ENCODE results near the gene IL12RB2. TPM values are rescaled to one million over a fixed set of nuclear protein-coding genes. Genes with fewer than 3 reads are reported as not detected.

The IL12RB2 gene
- total and polyA plus RNA-seq, 3 experiments from 2014 or later = 6.8 to 35.1 (median 32.8) TPM

DNA sequence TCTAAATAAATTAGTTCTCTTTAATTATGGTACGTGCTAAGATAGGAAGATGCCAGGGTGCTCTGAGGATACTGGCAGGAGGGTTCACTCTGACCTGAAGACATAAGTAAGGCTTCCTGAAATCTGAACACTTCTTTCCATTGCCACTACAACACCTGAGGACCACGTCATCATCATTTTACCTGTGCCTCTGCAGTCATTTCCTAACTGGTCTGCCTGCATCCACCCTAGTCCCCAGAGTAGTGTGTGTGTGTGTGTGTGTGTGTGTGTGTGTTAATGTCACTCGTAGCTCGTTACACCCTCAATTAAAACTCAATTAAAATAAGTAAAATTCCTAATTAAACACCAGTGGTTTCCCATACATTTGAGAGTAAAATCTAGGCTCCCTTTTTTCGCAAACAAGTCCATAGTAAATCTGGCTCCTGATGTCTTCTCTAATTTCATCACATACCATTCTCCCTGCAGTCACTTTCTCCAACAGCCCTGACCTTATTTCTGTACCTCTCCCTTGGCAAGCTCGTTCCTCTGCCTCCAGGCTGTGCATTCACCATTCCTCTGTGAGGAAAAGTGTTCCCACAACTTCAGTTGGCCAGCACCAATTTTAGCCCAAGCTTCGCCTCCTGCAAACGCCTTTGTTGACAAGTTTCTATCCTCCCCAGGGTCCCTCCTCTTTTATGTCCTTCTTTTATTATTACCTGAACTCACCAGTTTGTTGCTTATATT is 8.7 kb downstream of the IL12RB2 start:
- Mint-ChIP-seq H3K4me3 (no peak overlapping the region), H3K4me1 (peaks cover 4 to 18% (median 8%) of the 10 kb centered on the region in 3 donors), H3K27ac (no peak overlapping the region), H3K27me3 (no peaks in the 10 kb centered on the region), H3K36me3 (no peaks in the 10 kb centered on the region), H3K9me3 (peaks cover 0 to 2% (median 0%) of the 10 kb centered on the region in 5 donors)
- H3K4me3 ChIP-seq (ENCODE audit: low read length) = no peak overlapping the region
- DNase-seq = no peak
- H3K9me3 ChIP-seq (ENCODE audit: low read length) = no peaks in the 10 kb centered on the region
- ChIA-PET CTCF (interaction anchor here (1.4 kb wide), 1 partner anchor 32 kb away, joined by 3 read pairs; no protein-coding TSS in a partner anchor), POLR2A (no interaction called here)
- no peak overlapping the region for H3K27ac ChIP-seq (ENCODE audit: low read depth, low read length)
- no peaks in the 10 kb centered on the region for H3K4me1 ChIP-seq (ENCODE audit: insufficient read depth, low read length)
- H3K36me3 ChIP-seq (ENCODE audit: insufficient read depth, low read length) = no peaks in the 10 kb centered on the region
- H3K27me3 ChIP-seq (ENCODE audit: insufficient read depth, low read length, poor library complexity, severe bottlenecking) = no peaks in the 10 kb centered on the region

DNA sequence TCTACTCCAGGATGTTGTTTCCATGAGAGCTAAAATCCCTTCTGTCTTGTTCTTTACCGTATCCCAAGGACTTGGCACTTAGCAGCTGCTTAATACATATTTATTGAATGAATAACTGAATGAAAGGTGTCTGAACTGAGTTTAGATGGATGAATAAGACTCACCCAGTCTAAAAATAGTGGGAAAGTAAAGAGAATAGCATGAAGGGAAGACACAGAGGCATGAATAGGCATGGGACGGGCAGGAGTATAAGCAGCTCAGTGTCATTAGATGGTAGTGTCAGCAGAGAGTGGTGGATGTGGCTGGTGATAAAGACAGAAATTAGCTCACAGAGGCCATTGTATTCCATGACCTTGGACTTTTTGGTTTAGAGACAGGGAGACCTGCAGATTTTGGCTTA is 9.2 kb downstream of the IL12RB2 start:
- Histone ChIP-seq H3K4me1 (ENCODE audit: insufficient read depth, low read length) (no peaks in the 10 kb centered on the region), H3K4me3 (ENCODE audit: low read length) (no peak overlapping the region), H3K9me3 (ENCODE audit: low read length) (no peaks in the 10 kb centered on the region), H3K27ac (ENCODE audit: low read depth, low read length) (no peak overlapping the region), H3K36me3 (ENCODE audit: insufficient read depth, low read length) (no peaks in the 10 kb centered on the region), H3K27me3 (ENCODE audit: insufficient read depth, low read length, poor library complexity, severe bottlenecking) (no peaks in the 10 kb centered on the region)
- peaks cover 0 to 5% of the 10 kb centered on the region in 2 donors for H3K27me3 Mint-ChIP-seq
- DNase-seq = no peak
- H3K4me3 Mint-ChIP-seq = no peak overlapping the region
- POLR2A ChIA-PET = no interaction called here
- no peak overlapping the region for H3K27ac Mint-ChIP-seq
- H3K36me3 Mint-ChIP-seq = no peaks in the 10 kb centered on the region
- CTCF ChIA-PET = interaction anchor here (1.4 kb wide), 1 partner anchor 32 kb away, joined by 3 read pairs; no protein-coding TSS in a partner anchor
- H3K9me3 Mint-ChIP-seq = peaks cover 0 to 2% (median 0%) of the 10 kb centered on the region in 5 donors
- peaks cover 4 to 22% (median 8%) of the 10 kb centered on the region in 3 donors for H3K4me1 Mint-ChIP-seq

DNA sequence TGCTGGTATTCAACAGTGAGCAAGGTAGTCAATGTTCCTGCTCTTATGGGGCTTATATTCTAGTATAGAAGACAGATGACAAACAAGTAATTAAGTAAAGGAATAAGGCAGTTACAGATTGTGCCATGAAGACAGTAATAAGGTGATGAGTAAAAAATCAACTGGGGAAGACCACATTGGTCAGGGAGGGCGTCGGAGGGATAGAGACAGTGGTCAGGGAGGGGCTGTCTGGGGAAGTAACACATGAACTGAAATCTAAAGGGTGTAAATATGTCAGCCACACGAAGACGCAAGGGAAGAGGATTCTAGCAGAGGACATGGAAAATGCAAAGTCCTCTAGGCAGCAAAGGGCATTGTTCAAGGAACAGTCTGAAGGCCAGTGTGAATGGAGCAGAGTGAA is 10.1 kb downstream of the IL12RB2 start:
- Mint-ChIP-seq H3K27me3 (peaks cover 0 to 9% of the 10 kb centered on the region in 2 donors), H3K27ac (no peak overlapping the region), H3K4me1 (peaks cover 4 to 23% (median 8%) of the 10 kb centered on the region in 3 donors), H3K4me3 (no peak overlapping the region), H3K36me3 (no peaks in the 10 kb centered on the region), H3K9me3 (no peaks in the 10 kb centered on the region)
- Histone ChIP-seq H3K9me3 (ENCODE audit: low read length) (no peaks in the 10 kb centered on the region), H3K27me3 (ENCODE audit: insufficient read depth, low read length, poor library complexity, severe bottlenecking) (no peaks in the 10 kb centered on the region), H3K4me1 (ENCODE audit: insufficient read depth, low read length) (no peaks in the 10 kb centered on the region), H3K36me3 (ENCODE audit: insufficient read depth, low read length) (no peaks in the 10 kb centered on the region), H3K4me3 (ENCODE audit: low read length) (no peak overlapping the region), H3K27ac (ENCODE audit: low read depth, low read length) (no peak overlapping the region)
- DNase-seq = no peak
- ChIA-PET CTCF (no interaction called here), POLR2A (no interaction called here)

DNA sequence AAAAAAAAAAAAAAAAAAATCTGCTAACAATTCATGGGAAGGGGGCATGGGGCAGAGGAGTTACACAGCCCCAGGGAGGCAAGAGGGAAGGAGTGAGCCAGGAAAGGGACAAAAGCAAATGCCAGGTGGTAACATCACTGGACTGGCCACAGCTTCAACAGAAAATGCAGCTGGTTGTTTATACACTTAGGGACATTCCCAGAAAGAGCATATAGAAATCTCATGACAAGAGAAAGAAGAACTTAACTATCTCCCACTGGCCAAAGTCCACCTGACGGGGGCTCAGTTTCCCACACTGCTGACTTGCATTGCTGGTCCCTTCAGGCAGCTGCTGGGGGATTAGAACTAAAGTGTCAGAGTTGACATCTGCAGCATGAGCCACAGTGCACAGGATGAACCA is 14.8 kb downstream of the IL12RB2 start:
- no peak for DNase-seq
- Mint-ChIP-seq H3K9me3 (no peaks in the 10 kb centered on the region), H3K4me1 (peaks cover 0 to 5% (median 0%) of the 10 kb centered on the region in 3 donors), H3K4me3 (no peak overlapping the region), H3K27me3 (peaks cover 2 to 12% of the 10 kb centered on the region in 2 donors), H3K36me3 (peaks cover 0 to 1% (median 0%) of the 10 kb centered on the region in 3 donors), H3K27ac (peak overlapping the region in 2 of 8 donors; percentile 48 to 95)
- ChIA-PET CTCF (interaction anchor here (0.7 kb wide), 1 partner anchor 12 kb away, joined by 3 read pairs; no protein-coding TSS in a partner anchor), POLR2A (no interaction called here)
- H3K4me3 ChIP-seq (ENCODE audit: low read length) = no peak overlapping the region
- H3K4me1 ChIP-seq (ENCODE audit: insufficient read depth, low read length) = no peaks in the 10 kb centered on the region
- no peak overlapping the region for H3K27ac ChIP-seq (ENCODE audit: low read depth, low read length)
- H3K9me3 ChIP-seq (ENCODE audit: low read length) = no peaks in the 10 kb centered on the region
- no peaks in the 10 kb centered on the region for H3K27me3 ChIP-seq (ENCODE audit: insufficient read depth, low read length, poor library complexity, severe bottlenecking)
- H3K36me3 ChIP-seq (ENCODE audit: insufficient read depth, low read length) = no peaks in the 10 kb centered on the region

DNA sequence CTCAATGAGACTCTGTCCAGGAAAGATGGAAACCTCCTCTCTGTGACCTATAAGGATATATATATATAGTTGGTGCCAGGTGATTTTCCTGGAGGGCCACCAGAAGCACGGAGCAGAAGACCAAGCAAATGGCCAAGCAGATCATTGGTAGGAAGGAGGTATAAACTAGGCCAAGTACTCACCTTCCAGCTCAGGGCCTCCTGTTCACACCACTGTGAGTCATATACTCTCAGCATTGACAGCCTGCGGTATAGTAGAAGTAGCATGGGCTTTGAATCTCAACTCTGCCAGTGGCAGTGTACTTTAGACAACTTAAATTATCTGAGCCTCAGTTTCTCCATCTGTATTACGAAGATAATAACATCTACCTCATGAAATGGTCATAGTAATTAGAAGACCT is 15.4 kb downstream of the IL12RB2 start:
- Mint-ChIP-seq H3K4me1 (peaks cover 0 to 5% (median 0%) of the 10 kb centered on the region in 3 donors), H3K9me3 (no peaks in the 10 kb centered on the region), H3K27me3 (peaks cover 2 to 12% of the 10 kb centered on the region in 2 donors), H3K36me3 (peaks cover 0 to 4% (median 0%) of the 10 kb centered on the region in 3 donors), H3K27ac (peak overlapping the region in 7 of 8 donors; percentile 3 to 74 (median 52)), H3K4me3 (peak overlapping the region in 1 of 7 donors; percentile 55)
- no peaks in the 10 kb centered on the region for H3K4me1 ChIP-seq (ENCODE audit: insufficient read depth, low read length)
- H3K27ac ChIP-seq (ENCODE audit: low read depth, low read length) = no peak overlapping the region
- H3K9me3 ChIP-seq (ENCODE audit: low read length) = no peaks in the 10 kb centered on the region
- no peak overlapping the region for H3K4me3 ChIP-seq (ENCODE audit: low read length)
- no peaks in the 10 kb centered on the region for H3K27me3 ChIP-seq (ENCODE audit: insufficient read depth, low read length, poor library complexity, severe bottlenecking)
- ChIA-PET CTCF (interaction anchor here (0.7 kb wide), 1 partner anchor 12 kb away, joined by 3 read pairs; no protein-coding TSS in a partner anchor), POLR2A (no interaction called here)
- peak in 1 of 5 donors; percentile 6 for DNase-seq
- no peaks in the 10 kb centered on the region for H3K36me3 ChIP-seq (ENCODE audit: insufficient read depth, low read length)

DNA sequence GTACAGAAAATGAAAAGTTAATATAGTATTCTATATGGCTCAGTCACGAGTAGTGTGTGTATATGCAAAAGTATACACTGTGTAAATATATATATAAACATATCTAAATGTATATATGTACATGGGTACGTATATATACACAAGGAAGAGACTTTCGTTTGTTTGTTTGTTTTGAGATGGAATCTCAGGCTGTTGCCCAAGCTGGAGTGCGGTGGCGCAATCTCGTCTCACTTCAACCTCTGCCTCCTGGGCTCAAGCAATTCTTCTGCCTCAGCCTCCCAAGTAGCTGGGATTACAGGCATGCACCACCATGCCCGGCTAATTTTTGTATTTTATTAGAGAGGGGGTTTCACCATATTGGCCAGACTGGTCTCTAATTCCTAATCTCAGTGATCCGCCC is 16.4 kb downstream of the IL12RB2 start:
- no peak for DNase-seq
- no peak overlapping the region for H3K4me3 ChIP-seq (ENCODE audit: low read length)
- H3K9me3 ChIP-seq (ENCODE audit: low read length) = no peaks in the 10 kb centered on the region
- no peak overlapping the region for H3K27ac ChIP-seq (ENCODE audit: low read depth, low read length)
- CTCF ChIA-PET = no interaction called here
- H3K36me3 ChIP-seq (ENCODE audit: insufficient read depth, low read length) = no peaks in the 10 kb centered on the region
- H3K4me1 ChIP-seq (ENCODE audit: insufficient read depth, low read length) = no peaks in the 10 kb centered on the region
- peaks cover 0 to 7% (median 5%) of the 10 kb centered on the region in 3 donors for H3K36me3 Mint-ChIP-seq
- H3K27me3 Mint-ChIP-seq = peaks cover 2 to 12% of the 10 kb centered on the region in 2 donors
- no peaks in the 10 kb centered on the region for H3K9me3 Mint-ChIP-seq
- H3K27ac Mint-ChIP-seq = no peak overlapping the region
- POLR2A ChIA-PET = no interaction called here
- H3K27me3 ChIP-seq (ENCODE audit: insufficient read depth, low read length, poor library complexity, severe bottlenecking) = no peaks in the 10 kb centered on the region
- H3K4me1 Mint-ChIP-seq = peaks cover 0 to 7% (median 0%) of the 10 kb centered on the region in 3 donors
- H3K4me3 Mint-ChIP-seq = no peak overlapping the region

DNA sequence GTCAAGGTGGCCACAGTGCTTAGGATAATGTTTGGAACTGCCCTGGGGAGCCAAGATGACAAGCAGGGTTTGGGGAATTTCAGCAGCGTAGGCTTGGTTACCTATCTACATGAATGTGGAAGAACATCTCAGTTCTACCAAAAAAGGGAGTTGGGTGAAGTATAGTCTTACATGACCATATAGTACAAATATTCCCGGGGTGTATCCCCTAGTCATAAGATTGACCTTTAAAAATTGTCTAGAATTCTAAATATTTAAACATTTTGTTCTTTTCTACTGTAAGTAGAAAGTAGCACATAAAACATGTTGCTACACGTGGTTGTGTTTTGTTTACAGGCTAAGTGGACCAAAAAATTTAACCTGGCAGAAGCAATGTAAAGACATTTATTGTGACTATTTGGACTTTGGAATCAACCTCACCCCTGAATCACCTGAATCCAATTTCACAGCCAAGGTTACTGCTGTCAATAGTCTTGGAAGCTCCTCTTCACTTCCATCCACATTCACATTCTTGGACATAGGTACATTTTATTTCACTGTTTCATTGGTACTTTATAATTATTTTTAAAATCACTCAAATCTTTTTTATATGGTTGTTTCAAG is 20.3 kb downstream of the IL12RB2 start:
- no peaks in the 10 kb centered on the region for H3K36me3 ChIP-seq (ENCODE audit: insufficient read depth, low read length)
- ChIA-PET CTCF (no interaction called here), POLR2A (no interaction called here)
- H3K4me1 ChIP-seq (ENCODE audit: insufficient read depth, low read length) = peaks cover 5% of the 10 kb centered on the region
- no peaks in the 10 kb centered on the region for H3K9me3 Mint-ChIP-seq
- H3K27ac ChIP-seq (ENCODE audit: low read depth, low read length) = no peak overlapping the region
- H3K27me3 Mint-ChIP-seq = peaks cover 1 to 3% of the 10 kb centered on the region in 2 donors
- H3K27ac Mint-ChIP-seq = peak overlapping the region in 2 of 8 donors; percentile 15 to 21
- no peaks in the 10 kb centered on the region for H3K9me3 ChIP-seq (ENCODE audit: low read length)
- no peak overlapping the region for H3K4me3 Mint-ChIP-seq
- DNase-seq = no peak
- H3K4me1 Mint-ChIP-seq = peaks cover 7 to 10% (median 9%) of the 10 kb centered on the region in 3 donors
- H3K27me3 ChIP-seq (ENCODE audit: insufficient read depth, low read length, poor library complexity, severe bottlenecking) = no peaks in the 10 kb centered on the region
- H3K4me3 ChIP-seq (ENCODE audit: low read length) = no peak overlapping the region
- peaks cover 0 to 9% (median 7%) of the 10 kb centered on the region in 3 donors for H3K36me3 Mint-ChIP-seq

Measured in CD8-positive, alpha-beta memory T cell (primary cell).